ENCODE measurements around the gene TTLL9. TPM values are rescaled to one million over a fixed set of nuclear protein-coding genes. Genes with fewer than 3 reads are reported as not detected.

The TTLL9 gene
- total RNA-seq, 6 experiments from 2014 or later = not detected

GRCh38 chr20:31966991-31967655 lies 96.7 kb downstream of the TTLL9 start:
- no peak overlapping the region for H3K27ac ChIP-seq
- DNase-seq (no peak), ATAC-seq (no peak)
- no peaks in the 10 kb centered on the region for H3K4me1 ChIP-seq
- intact Hi-C loops (cut with DNase I) = no loop called here
- no peaks in the 10 kb centered on the region for H3K36me3 ChIP-seq
- TF ChIP-seq POLR2A (IDR thresholded peaks at IDR 0.05) (no peak), CTCF (IDR thresholded peaks at IDR 0.05) (no peak)
- H3K4me3 ChIP-seq = no peak overlapping the region
- no peaks in the 10 kb centered on the region for H3K9me3 ChIP-seq
- 6% methylated on average over 5 of the region's 5 CpGs for WGBS (ENCODE audit: insufficient coverage, low coverage, low lambda C conversion rate, missing lambda C conversion rate)
- no peaks in the 10 kb centered on the region for H3K27me3 ChIP-seq

GRCh38 chr20:31967830-31968249 lies 97.4 kb downstream of the TTLL9 start, which contains the start of gene XKR7:
TSS of gene XKR7 (plus strand) at chr20:31968151. CDS start at chr20:31968176, 25 bp downstream.
- peak in 1 of 4 donors; percentile 10 for ATAC-seq
- 1% methylated on average over 9 of the region's 38 CpGs for WGBS (ENCODE audit: insufficient coverage, low coverage, low lambda C conversion rate, missing lambda C conversion rate)

GRCh38 chr20:31968291-31969126 lies 98.1 kb downstream of the TTLL9 start:
- TF ChIP-seq CTCF (IDR thresholded peaks at IDR 0.05) = no peak
- TF ChIP-seq POLR2A (IDR thresholded peaks at IDR 0.05) = no peak
- no peaks in the 10 kb centered on the region for H3K27me3 ChIP-seq
- no peak overlapping the region for H3K27ac ChIP-seq
- DNase-seq (peak; percentile 55 to 69 (median 67)), ATAC-seq (peak; percentile 75 to 93 (median 82))
- H3K4me1 ChIP-seq = no peaks in the 10 kb centered on the region
- WGBS (ENCODE audit: insufficient coverage, low coverage, low lambda C conversion rate, missing lambda C conversion rate) = 4% methylated on average over 13 of the region's 57 CpGs
- H3K9me3 ChIP-seq = no peaks in the 10 kb centered on the region
- H3K36me3 ChIP-seq = no peaks in the 10 kb centered on the region
- H3K4me3 ChIP-seq = no peak overlapping the region
- intact Hi-C loops (cut with DNase I) = no loop called here

More at GRCh38 chr20:31967830-31968249, 97.4 kb downstream of the TTLL9 start, which contains the start of gene XKR7:
- TF ChIP-seq CTCF (IDR thresholded peaks at IDR 0.05) = no peak
- Histone ChIP-seq H3K36me3 (no peaks in the 10 kb centered on the region), H3K27me3 (no peaks in the 10 kb centered on the region), H3K4me1 (no peaks in the 10 kb centered on the region), H3K9me3 (no peaks in the 10 kb centered on the region), H3K4me3 (no peak within 1 kb of the TSS), H3K27ac (no peak within 1 kb of the TSS)
- intact Hi-C loops (cut with DNase I) = no loop called here
- DNase-seq = no peak

- no peaks in the 10 kb centered on the region for H3K27me3 ChIP-seq
- DNase-seq (no peak), ATAC-seq (no peak)
- no peak overlapping the region for H3K4me3 ChIP-seq
- H3K4me1 ChIP-seq = no peaks in the 10 kb centered on the region
- H3K27ac ChIP-seq = no peak overlapping the region
- no peaks in the 10 kb centered on the region for H3K9me3 ChIP-seq
- WGBS (ENCODE audit: insufficient coverage, low coverage, low lambda C conversion rate, missing lambda C conversion rate) = 18% methylated on average over 4 of the region's 5 CpGs
- intact Hi-C loops (cut with DNase I) = no loop called here
- TF ChIP-seq CTCF (IDR thresholded peaks at IDR 0.05) (no peak), POLR2A (IDR thresholded peaks at IDR 0.05) (no peak)
- H3K36me3 ChIP-seq = no peaks in the 10 kb centered on the region
Observed at GRCh38 chr20:31969991-31970390, 99.6 kb downstream of the TTLL9 start.

Measured in right lobe of liver (tissue), 6 donors.